HG02571 (cell line): ENCODE results near the gene TMEM208.

Source experiments
- ATAC-seq: cut with Tn5 transposase; IDR thresholded peaks from one replicate; pipeline ENCODE4 v1.9.1; 2021; ENCODE audit warnings: mild to moderate bottlenecking, moderate library complexity; ENCODE audit not compliant: unreplicated experiment

Gene TMEM208

DNA sequence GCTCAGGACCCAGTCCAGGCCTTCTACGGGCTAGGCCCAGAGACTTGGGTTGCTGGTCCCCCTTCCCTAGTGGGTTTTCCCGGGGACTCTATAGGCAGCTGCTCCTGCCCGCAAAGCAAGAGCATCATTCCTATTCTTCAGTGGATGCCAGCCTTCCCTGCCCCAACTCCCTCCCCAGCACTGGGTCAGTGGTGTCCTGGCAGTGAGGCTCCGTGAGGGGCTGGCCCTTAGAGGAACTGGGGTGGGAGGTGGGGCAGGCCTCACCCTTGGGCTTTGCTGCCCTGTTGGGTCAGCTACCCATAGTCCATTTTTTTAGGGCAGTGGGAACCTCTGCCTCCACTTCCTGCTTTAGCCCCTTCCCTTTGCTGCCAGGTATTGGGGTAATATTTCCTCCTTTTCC lies 44.5 kb downstream of the TMEM208 start:
- no peak for ATAC-seq

DNA sequence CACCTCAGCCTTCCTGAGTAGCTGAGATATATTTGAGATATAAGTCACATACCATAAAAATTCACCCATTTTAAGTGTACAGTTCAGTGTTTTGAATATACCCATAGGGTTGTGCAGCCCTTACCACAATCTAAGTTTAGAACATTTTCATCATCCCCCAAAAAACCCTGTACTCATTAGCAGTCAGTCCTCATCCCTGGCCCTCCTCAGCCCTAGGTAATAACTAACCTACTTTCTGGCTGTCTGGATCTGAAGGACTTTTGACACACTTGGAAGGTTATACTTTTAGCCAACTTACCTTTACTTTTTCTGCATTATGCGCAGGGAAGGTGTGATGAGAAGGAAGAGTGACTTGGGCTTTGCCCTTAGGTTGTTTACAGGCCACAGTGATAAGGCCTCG lies 48.4 kb downstream of the TMEM208 start:
- no peak for ATAC-seq

DNA sequence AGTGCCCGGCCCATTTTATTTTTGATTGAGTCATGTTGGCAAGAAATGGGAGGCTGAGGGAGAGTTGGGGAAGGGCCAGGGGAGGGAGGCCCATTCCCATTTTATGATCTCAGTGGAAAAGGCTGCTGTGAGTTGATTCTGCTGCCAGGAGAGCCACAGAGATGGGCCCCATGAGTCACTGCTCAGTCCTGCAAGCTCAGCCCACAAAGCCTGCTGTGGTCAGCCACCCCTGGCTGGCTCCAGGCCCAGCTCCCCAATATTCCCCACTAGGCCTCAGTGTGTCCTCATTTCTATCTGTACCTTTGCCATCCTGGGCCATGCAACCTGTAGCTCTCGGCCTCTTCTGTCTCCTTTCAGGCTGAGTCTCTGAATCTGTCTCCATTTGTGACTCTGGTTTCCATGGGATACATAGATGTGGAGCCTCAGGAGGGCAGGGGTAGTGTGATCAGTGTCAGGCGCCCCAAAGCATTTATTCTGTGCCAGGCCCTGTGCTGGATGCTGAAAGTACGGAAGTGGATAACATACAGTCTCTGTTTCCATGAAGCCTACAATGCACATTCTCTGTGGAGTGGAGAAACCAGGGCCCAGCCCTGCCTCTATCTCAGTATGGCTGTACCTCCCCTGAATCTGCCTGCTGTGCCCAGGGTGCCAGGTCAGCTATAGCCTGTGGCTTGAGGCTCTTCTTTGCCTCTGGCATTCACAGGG lies 50.5 kb downstream of the TMEM208 start:
- no peak for ATAC-seq

DNA sequence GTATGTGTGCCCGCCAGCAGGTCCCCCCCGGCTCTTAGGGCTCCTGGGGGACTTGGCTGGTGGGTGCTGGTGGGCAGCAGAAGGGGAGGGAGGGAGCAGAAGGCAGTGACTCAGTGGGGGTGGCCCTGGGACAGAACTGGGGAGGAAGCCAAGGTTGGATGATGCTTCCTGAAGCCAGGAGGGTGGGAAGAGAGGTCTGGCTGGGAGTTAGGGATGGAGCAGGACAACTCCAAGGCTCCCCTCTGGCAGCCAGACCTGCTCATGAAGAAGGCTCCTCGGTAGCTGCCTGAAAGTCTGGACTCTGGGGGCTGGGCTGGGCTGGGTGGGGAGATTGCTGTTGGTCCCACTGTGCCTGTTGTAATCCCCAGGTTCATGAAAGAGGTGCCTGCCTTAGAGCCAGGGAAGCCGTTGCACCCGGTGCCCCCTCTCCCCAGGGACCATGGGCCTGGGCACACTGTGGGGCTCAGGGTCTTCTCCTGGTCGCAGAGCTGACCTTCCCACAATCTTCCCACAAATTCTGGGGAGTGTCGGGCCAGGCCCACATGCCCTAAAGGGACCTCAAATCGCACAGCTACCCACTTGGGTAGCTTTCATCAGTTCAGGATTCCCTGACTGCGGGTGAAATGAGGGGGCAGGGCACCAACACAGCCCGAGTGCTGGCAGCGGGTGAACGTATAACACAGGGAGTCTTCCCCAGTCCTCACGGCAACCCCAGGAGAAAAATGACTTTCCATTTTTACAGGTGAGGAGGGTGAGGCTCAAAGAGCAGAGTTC lies 51.3 kb downstream of the TMEM208 start:
- no peak for ATAC-seq
